LNCaP clone FGC (cell line): ENCODE results near the gene SCN8A.

Source experiments
- DNase-seq: peaks from one replicate; pipeline ENCODE4 v3.0.0-alpha.2; 2011; ENCODE audit warnings: low read depth
- H3K4me3 ChIP-seq: 2 replicates; pipeline ENCODE4 v1.5.1; 2011; ENCODE audit warnings: mild to moderate bottlenecking, low read depth, low read length, control low read depth
- TF ChIP-seq, protein P1 (sequence below): IDR thresholded peaks from 2 replicates; pipeline ENCODE4 v1.5.1; 2012; ENCODE audit warnings: mild to moderate bottlenecking; ENCODE audit not compliant: control insufficient read depth, insufficient read depth; ENCODE audit errors: extremely low read depth

Gene SCN8A

DNA sequence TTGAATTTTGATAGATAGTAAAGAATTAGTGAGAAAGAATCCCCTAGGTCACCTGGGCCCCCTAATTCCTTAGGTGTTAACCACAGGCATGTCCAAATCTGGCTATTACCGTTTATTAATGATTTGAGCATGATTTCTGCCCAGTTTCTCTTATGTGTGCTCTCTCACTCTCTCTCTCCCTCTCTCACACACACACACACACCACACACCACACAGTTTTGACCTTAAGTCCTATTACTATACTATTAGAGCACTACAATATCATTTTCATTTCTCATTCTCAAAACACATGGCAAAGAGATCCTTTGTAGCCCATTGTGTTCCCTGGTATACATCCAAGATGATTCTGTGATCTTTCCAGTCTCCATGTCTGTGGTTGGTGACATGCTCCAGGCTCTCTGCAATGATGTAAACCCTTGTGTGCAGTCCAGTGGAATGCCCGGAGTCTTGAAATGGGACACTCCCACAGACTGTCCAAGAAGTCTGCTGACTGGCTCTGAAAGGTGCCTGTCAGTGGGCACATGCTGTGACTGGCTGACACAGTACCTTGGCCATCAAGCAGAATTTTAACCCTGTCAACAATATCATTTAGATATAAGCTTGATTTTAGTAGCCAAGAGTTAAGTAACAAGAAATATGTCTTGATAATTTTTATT, 161.3 kb downstream of the SCN8A start:
- peak; percentile 28 for DNase-seq
- TF ChIP-seq, protein P1, sequence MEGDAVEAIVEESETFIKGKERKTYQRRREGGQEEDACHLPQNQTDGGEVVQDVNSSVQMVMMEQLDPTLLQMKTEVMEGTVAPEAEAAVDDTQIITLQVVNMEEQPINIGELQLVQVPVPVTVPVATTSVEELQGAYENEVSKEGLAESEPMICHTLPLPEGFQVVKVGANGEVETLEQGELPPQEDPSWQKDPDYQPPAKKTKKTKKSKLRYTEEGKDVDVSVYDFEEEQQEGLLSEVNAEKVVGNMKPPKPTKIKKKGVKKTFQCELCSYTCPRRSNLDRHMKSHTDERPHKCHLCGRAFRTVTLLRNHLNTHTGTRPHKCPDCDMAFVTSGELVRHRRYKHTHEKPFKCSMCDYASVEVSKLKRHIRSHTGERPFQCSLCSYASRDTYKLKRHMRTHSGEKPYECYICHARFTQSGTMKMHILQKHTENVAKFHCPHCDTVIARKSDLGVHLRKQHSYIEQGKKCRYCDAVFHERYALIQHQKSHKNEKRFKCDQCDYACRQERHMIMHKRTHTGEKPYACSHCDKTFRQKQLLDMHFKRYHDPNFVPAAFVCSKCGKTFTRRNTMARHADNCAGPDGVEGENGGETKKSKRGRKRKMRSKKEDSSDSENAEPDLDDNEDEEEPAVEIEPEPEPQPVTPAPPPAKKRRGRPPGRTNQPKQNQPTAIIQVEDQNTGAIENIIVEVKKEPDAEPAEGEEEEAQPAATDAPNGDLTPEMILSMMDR, result no peak

DNA sequence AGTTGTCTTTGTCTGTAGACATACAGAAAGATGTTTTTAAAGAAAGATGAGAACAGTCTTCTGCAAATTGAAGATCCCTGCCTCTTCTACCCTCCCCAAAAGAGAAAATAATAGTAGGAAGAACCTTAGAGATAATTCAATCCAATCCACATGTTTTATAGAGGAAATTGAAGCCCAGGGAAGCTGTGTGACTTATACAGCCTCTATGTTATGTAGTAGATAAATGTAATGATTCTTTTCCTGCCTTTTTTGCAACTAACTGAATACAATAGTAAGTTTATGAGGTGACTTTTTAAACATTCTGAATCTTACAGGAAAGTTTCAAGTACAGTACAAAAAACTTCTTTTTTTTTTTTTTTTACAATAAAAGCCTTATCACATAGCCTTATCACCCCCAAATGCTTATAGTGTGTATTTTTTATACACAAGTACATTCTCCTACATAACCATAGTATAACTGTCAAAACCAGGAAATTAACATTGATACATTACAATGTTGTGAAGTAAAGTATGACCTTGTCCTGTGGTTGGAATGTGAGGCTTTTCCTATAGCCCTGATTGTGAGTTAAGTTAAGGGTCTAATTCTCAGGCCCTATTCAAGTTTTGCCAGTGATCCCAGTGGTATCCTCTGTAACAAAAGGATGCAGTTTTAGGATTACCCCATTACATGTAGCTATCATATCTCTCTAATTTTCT, 163.1 kb downstream of the SCN8A start:
- no peak overlapping the region for H3K4me3 ChIP-seq
- DNase-seq, result no peak
- TF ChIP-seq, protein P1, result no peak

More for the DNA sequence above, 161.3 kb downstream of the SCN8A start:
- no peak overlapping the region for H3K4me3 ChIP-seq

DNA sequence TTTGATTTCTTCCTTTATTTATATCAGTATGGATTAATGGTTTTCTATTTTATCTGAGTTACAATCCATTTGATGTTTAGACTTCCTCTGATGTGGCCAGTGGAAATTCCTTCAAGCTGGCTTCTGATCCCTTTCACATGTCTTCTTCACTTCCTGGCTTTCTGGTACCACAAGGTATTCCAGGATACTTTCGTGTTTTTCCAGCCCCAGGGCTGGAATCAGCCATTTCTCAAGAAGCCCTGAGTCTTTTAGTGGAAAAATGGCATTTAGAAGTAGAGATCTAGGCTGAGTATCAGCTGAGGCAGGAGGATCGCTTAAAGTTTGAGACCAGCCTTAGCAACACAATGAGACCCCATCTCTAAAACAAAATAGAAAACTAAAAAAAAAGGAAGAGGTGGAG, 164.2 kb downstream of the SCN8A start:
- no peak for DNase-seq
- TF ChIP-seq, protein P1, result no peak
- H3K4me3 ChIP-seq, result no peak overlapping the region

DNA sequence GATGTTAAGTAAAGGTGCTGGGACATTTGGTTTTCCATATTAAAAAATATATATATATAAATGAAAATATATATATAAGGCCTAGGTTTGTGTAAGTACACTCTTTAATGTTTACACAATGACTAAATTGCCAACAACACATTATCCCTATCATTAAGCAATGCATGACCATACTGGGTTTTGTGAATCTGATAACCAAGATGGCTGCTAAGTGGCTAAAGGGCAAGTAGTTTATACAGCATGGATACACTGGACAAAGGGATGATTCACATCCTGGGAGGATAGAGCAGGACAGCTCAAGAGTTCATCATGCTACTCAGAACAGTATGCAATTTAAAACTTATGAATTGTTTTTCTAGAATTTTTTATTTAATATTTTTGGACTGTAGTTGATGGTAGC, 168.1 kb downstream of the SCN8A start:
- no peak overlapping the region for H3K4me3 ChIP-seq
- no peak for DNase-seq
- TF ChIP-seq, protein P1, result no peak

DNA sequence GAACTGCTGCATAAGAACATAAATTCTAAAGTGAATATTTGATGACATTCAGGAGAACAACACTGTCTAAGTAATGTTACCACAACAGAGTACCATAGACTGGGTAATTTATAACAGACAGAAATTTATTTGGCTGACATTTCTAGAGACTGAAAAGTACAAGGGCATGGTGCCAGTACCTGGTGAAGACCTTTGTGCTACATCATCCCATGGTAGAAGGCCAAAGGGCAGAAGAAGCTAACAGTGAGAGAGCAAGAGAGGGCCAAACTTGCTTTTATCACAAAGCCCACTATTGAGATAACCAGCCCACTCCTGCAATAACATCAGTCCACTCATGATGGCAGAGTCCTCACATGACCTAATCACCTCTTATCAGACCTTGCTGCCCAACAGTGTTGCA, 168.7 kb downstream of the SCN8A start:
- TF ChIP-seq, protein P1, result no peak
- H3K4me3 ChIP-seq, result no peak overlapping the region
- no peak for DNase-seq

DNA sequence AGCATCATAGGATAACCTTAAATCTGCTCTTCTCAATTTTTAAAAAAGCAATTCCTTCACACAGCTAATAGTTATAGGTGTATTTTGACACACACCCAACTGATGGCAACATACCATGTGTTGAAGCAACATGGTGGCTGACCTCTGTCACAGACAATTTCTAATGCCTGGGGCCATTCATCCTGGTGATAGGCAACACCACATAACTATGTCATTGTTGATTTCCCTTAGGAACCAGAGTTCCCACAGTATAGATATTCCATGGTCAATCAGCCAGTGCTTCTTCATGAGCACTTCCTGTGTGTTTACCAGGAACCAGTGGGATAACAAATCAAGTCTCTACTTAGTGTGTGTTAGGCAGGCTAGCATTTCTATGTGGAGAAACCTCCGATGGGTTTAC, 169.2 kb downstream of the SCN8A start:
- no peak overlapping the region for H3K4me3 ChIP-seq
- DNase-seq, result no peak
- TF ChIP-seq, protein P1, result no peak
